Right ventricle myocardium superior (tissue), 1 donor: ENCODE measurements around the gene DDIAS. TPM values are rescaled to one million over a fixed set of nuclear protein-coding genes. Genes with fewer than 3 reads are reported as not detected.
"Not testable (repeated sequence)": the region's sequence is repeated elsewhere in the genome, so short reads cannot be mapped to it uniquely, and the experiment has no call there.

Experiments
- ATAC-seq: fragments of 200-7000 bp; cut with Tn5 transposase; one replicate; pipeline ENCODE4 v1.9.1; 2020; ENCODE audit warnings: mild to moderate bottlenecking; ENCODE audit not compliant: poor library complexity
- DNase-seq: peaks from one replicate; pipeline ENCODE4 v3.0.0-alpha.2; 2020
- intact Hi-C: fragments of 100-400 bp; cut with DNase I; formaldehyde crosslinking; loops from one replicate; pipeline ENCODE4 v1.11.2; 2022
- total RNA-seq: library from RNA; stranded (reverse); fragmentation: NEBNext Ultra II Directional; extraction: Animal tissue kit (Norgen Biotek cat#: 25700); gene quantifications from one replicate; pipeline ENCODE4 v1.2.1, GENCODE V29; 2021
- donor health status: DM: no; HTN: yes; CAD: no; lungs with severe emphysema.

Gene DDIAS
- total RNA-seq, 1 donor from 2014 or later = 0.89 TPM

GRCh38 chr11:82908311-82908710 is 6.8 kb downstream of the DDIAS start:
- no peak for ATAC-seq

DNA sequence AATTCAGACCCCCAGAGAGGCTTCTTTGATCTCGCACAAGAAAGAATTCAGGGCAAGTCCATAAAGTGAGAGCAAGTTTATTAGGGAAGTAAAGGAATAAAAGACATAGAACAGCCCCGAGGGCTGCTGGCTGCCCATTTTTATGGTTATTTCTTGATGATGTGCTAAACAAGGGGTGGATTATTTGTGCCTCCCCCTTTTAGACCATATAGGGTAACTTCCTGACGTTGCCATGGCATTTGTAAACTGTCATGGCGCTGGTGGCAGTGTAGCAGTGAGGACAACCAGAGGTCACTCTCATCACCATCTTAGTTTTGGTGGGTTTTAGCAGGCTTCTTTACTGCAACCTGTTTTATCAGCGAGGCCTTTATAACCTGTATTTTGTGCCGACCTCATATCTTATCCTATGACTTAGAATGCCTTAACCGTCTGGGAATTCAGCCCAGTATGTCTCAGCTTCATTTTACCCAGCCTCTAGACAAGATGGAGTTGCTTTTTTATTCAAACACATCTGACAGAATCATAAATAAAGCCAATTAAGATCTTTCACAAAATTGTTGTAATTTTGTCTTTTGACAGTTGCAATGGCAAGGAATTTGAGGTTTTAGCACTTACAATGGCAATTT is 7.6 kb downstream of the DDIAS start:
- intact Hi-C loops = loop anchor here (10.0 kb wide), 1 partner anchor 246 kb away; the partner anchor contains the start of gene PCF11
- ATAC-seq = no peak
- no peak for DNase-seq

More at GRCh38 chr11:82908311-82908710, 6.8 kb downstream of the DDIAS start:
- intact Hi-C loops = loop anchor here (10.0 kb wide), 1 partner anchor 246 kb away; the partner anchor contains the start of gene PCF11
- DNase-seq = no peak

DNA sequence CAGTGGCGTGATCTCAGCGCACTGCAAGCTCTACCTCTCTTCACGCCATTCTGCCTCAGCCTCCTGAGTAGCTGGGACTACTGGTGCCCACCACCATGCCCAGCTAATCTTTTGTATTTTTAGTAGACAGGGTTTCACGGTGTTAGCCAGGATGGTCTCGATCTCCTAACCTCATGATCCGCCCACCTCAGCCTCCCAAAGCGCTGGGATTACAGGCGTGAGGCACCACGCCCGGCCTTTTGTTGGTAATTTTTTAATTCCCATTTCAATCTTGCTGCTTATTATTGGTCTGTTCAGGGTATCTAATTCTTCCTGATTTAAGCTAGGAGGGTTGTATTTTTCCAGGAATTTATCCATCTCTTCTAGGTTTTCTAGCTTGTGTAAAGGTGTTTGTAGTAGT is 18.2 kb downstream of the DDIAS start:
- DNase-seq, ATAC-seq: not testable (repeated sequence)
- intact Hi-C loops = loop anchor here (10.0 kb wide), 1 partner anchor 155 kb away; the partner anchor contains the start of gene RAB30

DNA sequence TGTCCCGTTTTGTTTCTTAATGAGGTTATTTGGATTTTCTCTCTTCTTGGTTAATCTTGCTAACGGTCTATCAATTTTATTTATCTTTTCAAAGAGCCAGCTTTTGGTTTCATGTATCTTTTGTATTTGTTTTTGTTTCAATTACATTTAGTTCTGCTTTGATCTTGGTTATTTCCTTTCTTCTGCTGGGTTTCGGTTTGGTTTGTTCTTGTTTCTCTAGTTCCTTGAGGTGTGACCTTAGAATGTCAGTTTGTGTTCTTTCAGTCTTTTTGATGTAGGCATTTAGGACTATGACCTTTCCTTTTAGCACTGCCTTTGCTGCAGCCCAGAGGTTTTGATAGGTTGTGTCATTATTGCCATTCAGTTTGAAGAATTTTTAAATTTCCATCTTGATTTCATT is 18.7 kb downstream of the DDIAS start:
- intact Hi-C loops = loop anchor here (10.0 kb wide), 1 partner anchor 155 kb away; the partner anchor contains the start of gene RAB30
- DNase-seq, ATAC-seq: not testable (repeated sequence)

DNA sequence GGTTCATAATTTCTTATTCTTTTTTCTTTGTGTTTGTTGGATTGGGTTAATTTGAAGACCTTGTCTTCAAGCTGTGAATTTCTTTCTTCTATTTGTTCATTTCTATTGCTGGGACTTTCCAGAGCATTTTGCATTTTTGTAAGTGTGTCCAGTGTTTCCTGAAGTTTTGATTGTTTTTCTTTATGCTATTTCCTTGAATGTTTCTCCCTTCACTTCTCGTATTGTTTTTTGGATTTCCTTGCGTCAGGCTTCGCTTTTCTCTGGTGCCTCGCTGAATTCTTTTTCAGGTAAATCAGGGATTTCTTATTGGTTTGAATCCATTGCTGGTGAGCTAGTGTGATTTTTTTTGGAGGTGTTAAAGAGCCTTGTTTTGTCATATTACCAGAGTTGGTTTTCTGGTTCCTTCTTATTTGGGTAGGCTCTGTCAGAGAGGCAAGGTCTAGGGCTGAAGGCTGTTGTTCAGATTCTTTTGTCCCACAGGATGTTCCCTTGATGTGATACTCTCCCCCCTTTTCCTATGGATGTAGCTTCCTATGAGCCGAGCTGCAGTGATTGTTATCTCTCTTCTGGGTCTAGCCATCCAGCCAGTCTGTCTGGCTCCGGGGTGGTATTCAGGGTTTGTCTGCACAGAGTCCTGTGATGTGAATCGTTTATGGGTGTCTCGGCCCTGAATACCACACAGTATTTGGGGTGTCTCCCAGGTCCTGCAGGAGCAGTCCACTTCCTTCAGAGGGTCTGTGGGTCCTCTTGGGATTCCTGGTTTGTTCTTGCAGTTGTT is 21.0 kb downstream of the DDIAS start:
- intact Hi-C loops = loop anchor here (10.0 kb wide), 1 partner anchor 152 kb away; the partner anchor contains the start of gene RAB30
- DNase-seq, ATAC-seq: not testable (repeated sequence)

- intact Hi-C loops = loop anchor here (10.0 kb wide), 1 partner anchor 150 kb away; the partner anchor contains the start of gene RAB30
- DNase-seq (no peak), ATAC-seq (no peak)
These were observed 23.1 kb downstream of the DDIAS start for GRCh38 chr11:82924522-82925224.

DNA sequence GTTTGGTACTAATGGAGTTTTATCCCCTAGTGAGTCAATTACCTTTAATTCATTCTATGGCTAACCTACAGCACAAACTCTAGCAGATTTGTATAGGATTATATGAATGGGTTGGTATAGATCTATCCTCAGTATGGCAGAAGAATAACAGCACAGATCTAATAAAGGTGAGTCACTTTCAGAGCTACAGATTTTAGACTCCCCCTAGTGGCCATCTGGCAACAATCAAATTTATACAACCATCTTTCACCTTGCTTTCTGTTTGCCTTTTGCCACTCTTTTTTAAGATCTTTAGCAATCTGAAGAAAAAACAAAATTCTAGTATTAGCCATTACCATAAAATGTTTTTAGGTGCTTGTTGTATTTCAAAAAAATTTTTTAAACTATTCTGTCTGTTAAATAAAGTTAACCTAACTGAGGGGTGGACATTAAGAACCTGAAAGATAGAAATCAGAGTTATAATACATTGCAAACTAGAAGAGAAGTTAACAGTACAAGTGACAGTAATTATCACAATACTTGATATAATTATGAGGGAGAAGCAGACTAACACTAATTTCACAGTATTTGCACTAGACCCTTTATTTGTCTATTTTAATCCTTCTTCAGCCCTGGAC is 25.8 kb downstream of the DDIAS start:
- DNase-seq (no peak), ATAC-seq (peak; percentile 57)
- intact Hi-C loops = loop anchor here (10.0 kb wide), 1 partner anchor 147 kb away; the partner anchor contains the start of gene RAB30

DNA sequence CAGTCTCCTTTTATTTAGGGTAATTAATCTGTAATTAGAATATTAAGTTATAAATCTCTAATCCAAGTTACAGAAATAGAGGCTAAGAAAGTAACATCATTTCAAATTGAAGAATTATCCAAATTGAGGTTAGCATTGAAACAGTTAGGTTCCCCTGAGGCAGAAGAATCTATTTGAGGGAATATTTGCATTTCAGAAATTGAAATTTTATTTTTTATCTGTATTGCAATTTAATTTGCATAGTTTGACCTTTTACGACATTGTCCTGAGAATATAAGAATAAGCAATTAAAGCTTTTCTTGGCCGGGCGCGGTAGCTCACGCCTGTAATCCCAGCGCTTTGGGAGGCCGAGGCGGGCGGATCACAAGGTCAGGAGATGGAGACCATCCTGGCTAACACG is 27.6 kb downstream of the DDIAS start:
- no peak for DNase-seq
- intact Hi-C loops = loop anchor here (10.0 kb wide), 1 partner anchor 146 kb away; the partner anchor contains the start of gene RAB30
- no peak for ATAC-seq

GRCh38 chr11:82930229-82930628 is 28.7 kb downstream of the DDIAS start:
- no peak for ATAC-seq
- intact Hi-C loops = no loop called here

GRCh38 chr11:82930734-82931133 is 29.2 kb downstream of the DDIAS start:
- no peak for ATAC-seq
- no peak for DNase-seq
- intact Hi-C loops = no loop called here

More at GRCh38 chr11:82930229-82930628, 28.7 kb downstream of the DDIAS start:
- DNase-seq = no peak

DNA sequence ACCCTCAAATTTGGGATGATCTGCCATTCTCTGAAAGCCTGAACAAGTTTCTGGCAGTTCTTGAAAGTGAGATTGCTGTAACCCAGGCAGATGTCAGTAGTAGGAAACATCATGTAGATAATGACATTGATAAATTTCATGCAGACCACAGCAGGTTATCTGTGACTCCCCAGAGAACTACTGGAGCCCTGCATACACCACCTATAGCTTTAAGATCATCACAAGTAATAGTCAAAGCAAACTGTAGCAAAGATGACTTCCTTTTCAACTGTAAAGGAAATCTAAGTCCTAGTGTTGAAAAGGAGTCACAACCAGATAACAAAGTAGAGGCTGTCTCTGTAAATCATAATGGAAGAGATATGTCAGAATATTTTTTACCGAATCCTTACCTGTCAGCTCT is 31.0 kb downstream of the DDIAS start:
- ATAC-seq (no peak), DNase-seq (no peak)
- intact Hi-C loops = no loop called here

GRCh38 chr11:82936261-82936660 is 34.7 kb downstream of the DDIAS start:
- ATAC-seq = no peak
- intact Hi-C loops = no loop called here
- DNase-seq = no peak

DNA sequence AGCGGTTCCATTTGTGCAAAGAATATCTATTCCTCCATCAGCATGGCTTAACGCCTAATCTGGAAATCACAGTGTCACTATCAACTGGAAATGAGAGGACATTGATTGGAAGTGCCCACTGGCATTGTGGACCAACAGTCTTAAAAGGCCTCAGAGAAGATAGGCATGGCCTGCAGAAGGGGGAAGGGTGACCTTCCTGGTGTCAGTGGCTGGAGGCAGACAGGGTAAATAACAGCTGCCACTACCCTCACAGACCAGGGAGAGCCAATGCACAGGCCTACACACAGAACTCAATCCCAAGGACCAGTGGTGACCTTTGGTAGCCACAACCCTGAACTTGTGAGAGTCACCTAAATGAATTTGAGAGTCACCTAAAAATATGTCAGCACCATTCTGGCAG is 36.0 kb downstream of the DDIAS start:
- intact Hi-C loops = no loop called here
- DNase-seq (no peak), ATAC-seq (no peak)

DNA sequence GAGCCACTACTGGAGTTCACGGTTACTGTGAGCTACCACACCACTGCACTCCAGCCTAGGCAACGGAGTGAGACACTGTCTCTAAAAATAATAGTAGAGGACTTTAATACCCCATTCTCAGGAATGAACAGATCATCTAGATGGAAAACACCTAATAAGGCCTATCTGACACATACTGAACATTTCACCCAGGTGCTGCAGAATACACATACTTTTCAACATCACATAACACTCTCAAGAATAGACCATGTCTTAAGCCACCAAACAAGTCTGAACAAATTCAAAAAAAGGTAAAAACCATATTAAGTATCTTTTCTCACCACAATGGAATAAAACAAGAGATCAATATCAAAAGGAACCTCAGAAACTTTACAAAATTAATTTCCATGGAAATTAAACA is 37.9 kb downstream of the DDIAS start:
- DNase-seq (no peak), ATAC-seq (no peak)
- intact Hi-C loops = no loop called here

- DNase-seq = no peak
- intact Hi-C loops = no loop called here
- ATAC-seq = no peak
These were observed 40.8 kb downstream of the DDIAS start for GRCh38 chr11:82942376-82942775.

- intact Hi-C loops, DNase-seq, ATAC-seq: not testable (repeated sequence)
These were observed 41.9 kb downstream of the DDIAS start for GRCh38 chr11:82943430-82943829.

DNA sequence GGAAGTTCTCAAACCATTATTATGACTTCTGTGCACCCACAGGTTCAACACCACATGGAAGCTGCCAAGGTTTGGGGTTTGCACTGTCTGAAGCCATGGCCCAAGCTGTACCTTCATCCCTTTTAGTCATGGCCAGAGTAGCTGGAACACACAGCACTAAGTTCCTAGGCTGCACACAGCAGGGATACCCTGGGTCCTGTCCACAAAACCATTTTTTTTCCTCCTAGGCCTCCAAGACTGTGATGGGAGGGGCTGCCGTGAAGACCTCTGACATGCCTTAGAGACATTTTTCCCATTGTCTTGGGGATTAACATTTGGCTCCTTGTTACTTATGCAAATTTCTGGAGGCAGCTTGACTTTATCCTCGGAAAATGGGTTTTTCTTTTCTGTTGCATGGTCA is 42.7 kb downstream of the DDIAS start:
- intact Hi-C loops = no loop called here
- ATAC-seq (no peak), DNase-seq (no peak)

DNA sequence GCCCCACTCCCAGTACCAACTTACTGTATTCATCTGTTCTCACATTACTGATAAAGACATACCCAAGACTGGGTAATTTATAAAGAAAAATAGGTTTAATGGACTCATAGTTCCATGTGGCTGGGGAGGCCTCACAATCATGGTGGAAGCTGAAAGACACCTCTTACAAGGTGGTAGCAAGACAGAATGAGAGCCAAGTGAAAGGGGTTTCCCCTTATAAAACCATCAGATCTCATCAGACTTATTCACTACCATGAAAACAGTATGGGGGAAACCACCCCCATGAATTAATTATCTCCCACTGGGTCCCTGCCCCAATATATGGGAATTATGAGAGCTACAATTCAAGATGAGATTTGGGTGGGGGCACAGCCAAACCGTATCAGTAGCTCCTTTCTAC is 43.5 kb downstream of the DDIAS start:
- ATAC-seq, DNase-seq, intact Hi-C loops: not testable (repeated sequence)

GRCh38 chr11:82945682-82946081 is 44.1 kb downstream of the DDIAS start:
- no peak for DNase-seq
- intact Hi-C loops = no loop called here
- no peak for ATAC-seq
